Chondrocyte (in vitro differentiated cells): ENCODE results near the gene VOPP1. TPM values are rescaled to one million over a fixed set of nuclear protein-coding genes. Genes with fewer than 3 reads are reported as not detected.

ENCODE experiments used
- DNase-seq: peaks from one replicate; pipeline ENCODE4 v3.0.0; 2021; ENCODE audit warnings: mixed read lengths, low spot score
- H3K27ac Mint-ChIP-seq: one replicate; pipeline ENCODE4 v1.8.0; 2021; ENCODE audit warnings: mild to moderate bottlenecking, moderate library complexity, mixed read lengths; ENCODE audit not compliant: unreplicated experiment
- H3K27me3 Mint-ChIP-seq: 2 replicates; pipeline ENCODE4 v1.8.0; 2021; ENCODE audit warnings: low read depth, mixed read lengths
- H3K36me3 Mint-ChIP-seq: 2 replicates; pipeline ENCODE4 v1.8.0; 2021; ENCODE audit warnings: low read depth, mixed read lengths
- H3K4me1 Mint-ChIP-seq: 2 replicates; pipeline ENCODE4 v1.8.0; 2021; ENCODE audit warnings: low read depth, mild to moderate bottlenecking, mixed read lengths
- H3K4me3 Mint-ChIP-seq: one replicate; pipeline ENCODE4 v1.8.0; 2021; ENCODE audit warnings: mild to moderate bottlenecking, moderate library complexity, mixed read lengths; ENCODE audit not compliant: unreplicated experiment
- H3K9me3 Mint-ChIP-seq: 2 replicates; pipeline ENCODE4 v1.8.0; 2021; ENCODE audit warnings: low read depth, mixed read lengths
- total RNA-seq: library from RNA; stranded (reverse); gene quantifications from 3 replicates; pipeline ENCODE4 v1.2.1, GENCODE V29; 2021
- TF ChIP-seq, protein P1 (sequence below): fragments of 200-600 bp; sonication (generic); IDR thresholded peaks from 2 replicates; pipeline ENCODE4 v1.5.0; 2021; ENCODE audit warnings: antibody characterized with exemption, mild to moderate bottlenecking, moderate library complexity

VOPP1 gene
- total RNA-seq, 1 donor from 2014 or later = 69.2 TPM

DNA sequence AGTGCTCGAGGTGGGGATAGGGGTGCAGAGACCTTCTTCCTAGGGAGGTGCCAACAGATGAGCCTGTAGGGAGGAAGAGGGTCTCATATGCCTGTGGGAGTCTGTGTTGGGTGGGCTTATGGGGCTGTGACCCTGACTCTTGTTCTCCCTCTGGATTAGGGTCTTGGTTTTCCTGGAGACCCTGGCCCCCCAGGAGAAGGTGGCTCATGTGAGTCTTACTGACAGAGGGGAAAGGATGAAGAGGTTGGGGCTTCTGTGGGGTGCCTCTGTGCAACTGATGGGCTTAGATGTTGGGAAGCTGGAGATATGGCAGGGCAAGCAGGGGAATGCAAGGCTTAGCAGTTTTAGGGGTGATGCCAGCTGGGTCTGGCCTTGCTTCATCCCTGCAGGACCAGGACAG is 20.2 kb upstream of the VOPP1 start:
- Mint-ChIP-seq H3K9me3 (no peaks in the 10 kb centered on the region), H3K27me3 (peaks cover 19% of the 10 kb centered on the region), H3K4me1 (no peaks in the 10 kb centered on the region), H3K36me3 (no peaks in the 10 kb centered on the region), H3K4me3 (no peak overlapping the region), H3K27ac (no peak overlapping the region)
- DNase-seq = no peak
- TF ChIP-seq, protein P1, sequence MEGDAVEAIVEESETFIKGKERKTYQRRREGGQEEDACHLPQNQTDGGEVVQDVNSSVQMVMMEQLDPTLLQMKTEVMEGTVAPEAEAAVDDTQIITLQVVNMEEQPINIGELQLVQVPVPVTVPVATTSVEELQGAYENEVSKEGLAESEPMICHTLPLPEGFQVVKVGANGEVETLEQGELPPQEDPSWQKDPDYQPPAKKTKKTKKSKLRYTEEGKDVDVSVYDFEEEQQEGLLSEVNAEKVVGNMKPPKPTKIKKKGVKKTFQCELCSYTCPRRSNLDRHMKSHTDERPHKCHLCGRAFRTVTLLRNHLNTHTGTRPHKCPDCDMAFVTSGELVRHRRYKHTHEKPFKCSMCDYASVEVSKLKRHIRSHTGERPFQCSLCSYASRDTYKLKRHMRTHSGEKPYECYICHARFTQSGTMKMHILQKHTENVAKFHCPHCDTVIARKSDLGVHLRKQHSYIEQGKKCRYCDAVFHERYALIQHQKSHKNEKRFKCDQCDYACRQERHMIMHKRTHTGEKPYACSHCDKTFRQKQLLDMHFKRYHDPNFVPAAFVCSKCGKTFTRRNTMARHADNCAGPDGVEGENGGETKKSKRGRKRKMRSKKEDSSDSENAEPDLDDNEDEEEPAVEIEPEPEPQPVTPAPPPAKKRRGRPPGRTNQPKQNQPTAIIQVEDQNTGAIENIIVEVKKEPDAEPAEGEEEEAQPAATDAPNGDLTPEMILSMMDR = no peak

DNA sequence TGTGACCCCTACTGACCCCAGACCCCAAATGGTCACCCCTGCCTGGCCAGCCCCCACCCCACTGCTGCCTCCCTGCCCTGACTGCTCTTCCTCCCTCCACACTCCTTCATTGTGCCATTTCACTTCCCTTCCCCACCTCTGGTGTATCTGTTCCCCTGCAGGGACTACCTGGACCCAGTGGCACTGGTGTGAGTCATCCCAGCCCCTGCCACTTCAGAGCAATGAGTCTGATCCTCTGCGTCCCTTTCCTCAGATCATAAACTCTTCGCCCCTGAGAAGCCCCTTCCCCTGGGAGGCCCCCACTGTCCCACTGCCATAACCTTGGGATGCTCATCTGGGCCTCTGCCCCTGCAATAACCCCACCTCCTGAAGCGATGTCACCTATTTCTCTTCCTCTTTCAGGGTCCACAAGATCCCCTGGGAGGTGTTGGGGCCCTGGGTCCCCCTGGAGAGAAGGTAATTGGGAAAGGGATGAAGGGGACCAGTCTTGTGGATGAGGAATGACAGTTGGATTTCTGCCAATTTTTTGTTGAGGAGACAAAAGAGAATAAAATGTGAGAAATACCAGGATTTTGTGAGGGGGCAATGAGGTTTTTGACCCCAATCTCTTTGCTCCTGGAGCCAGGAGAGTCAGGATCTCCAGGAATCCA is 19.1 kb upstream of the VOPP1 start:
- Mint-ChIP-seq H3K4me3 (no peak overlapping the region), H3K4me1 (no peaks in the 10 kb centered on the region), H3K36me3 (no peaks in the 10 kb centered on the region), H3K27ac (no peak overlapping the region), H3K27me3 (peaks cover 23% of the 10 kb centered on the region), H3K9me3 (no peaks in the 10 kb centered on the region)
- TF ChIP-seq, protein P1 = no peak
- no peak for DNase-seq

DNA sequence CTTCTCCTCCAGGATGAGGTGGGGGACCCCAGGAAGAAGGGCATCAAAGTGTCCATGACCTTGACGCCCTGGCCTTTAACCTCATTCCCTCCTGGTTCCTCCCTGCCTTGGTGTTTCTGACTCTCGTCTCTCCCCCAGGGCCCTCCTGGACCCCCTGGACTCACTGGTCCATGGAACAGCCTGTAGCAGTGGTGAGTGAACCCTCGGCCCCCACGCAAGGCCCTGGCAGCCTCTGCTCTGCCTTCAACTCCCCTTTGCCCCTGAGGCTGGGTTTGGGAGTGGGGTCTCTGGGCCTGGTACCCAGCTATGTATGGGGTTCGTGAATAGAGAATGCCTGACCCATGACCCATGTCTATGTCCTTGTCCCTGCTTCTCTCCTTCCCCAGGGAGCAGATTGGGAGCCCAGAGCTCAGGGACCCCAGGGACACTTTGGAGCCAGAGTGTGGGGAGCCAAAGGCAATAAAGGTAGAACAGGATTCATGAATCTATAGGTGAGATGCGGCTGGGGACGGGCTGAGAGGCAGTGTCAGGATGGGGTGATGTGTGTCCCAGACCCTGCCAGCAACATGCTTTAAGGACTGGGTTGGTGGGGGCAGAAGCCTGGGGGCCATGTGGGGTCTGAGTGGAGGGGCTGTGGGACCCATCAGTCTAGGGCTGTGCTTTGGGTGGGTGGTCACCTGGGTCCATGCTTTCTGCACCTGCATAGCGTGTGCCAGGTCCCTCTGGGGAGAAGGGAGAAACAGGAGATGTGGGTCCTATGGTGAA is 18.4 kb upstream of the VOPP1 start:
- TF ChIP-seq, protein P1 = no peak
- no peaks in the 10 kb centered on the region for H3K9me3 Mint-ChIP-seq
- no peaks in the 10 kb centered on the region for H3K36me3 Mint-ChIP-seq
- no peak overlapping the region for H3K27ac Mint-ChIP-seq
- peak; percentile 71 for DNase-seq
- no peaks in the 10 kb centered on the region for H3K4me1 Mint-ChIP-seq
- no peak overlapping the region for H3K4me3 Mint-ChIP-seq
- H3K27me3 Mint-ChIP-seq = peaks cover 23% of the 10 kb centered on the region

DNA sequence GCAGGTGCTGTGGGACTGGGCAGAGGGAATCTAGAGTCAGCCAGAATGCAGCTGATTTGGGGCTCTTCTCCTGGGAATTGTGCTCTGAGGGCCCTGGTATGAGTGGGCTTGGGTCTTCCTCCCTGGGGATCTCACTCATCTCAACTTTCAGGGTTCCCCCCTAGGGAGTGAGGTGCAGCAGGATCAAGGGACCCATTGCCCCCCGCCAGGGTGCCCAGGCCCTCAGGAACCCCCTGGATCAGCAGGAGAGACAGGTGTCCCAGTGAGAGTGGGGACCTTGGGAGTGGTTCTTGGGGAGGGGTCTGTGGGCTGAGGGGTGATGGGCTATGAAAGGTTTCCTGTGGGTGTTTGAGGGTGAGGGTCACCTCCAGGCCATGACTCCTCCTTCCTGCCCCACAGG is 17.6 kb upstream of the VOPP1 start:
- Mint-ChIP-seq H3K27ac (no peak overlapping the region), H3K27me3 (peaks cover 23% of the 10 kb centered on the region), H3K9me3 (no peaks in the 10 kb centered on the region), H3K36me3 (no peaks in the 10 kb centered on the region), H3K4me3 (no peak overlapping the region), H3K4me1 (no peaks in the 10 kb centered on the region)
- TF ChIP-seq, protein P1 = no peak
- no peak for DNase-seq

DNA sequence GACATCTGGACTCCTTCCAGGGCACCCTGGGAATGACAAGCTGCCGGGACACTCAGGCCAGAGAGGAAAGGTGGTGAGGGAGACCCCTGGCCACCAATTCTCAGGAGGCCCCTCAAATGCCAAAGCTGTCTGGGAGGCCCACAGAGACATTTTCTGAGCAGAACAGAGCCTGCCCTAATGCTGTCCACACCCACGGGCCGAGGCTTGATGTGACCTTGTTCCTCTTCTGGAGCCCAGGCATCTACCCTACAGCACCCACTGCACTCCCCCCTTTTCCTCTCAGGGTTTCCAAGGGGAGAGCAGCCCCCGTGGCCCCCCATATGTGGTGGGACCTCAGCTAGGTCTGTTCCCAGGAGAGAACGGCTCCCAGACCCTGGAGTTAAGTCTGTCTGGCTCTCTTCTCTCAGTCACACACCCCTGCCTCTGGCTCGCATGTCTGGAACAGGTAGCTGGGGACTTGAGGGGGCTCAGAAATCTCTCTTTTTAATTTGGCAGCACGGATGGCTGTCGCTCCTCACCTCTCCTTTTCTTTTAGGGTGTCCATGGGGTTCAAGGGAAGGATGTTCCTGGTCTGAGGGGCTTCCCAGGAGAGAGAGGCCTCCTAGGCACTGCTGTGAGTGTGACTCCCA is 16.8 kb upstream of the VOPP1 start:
- no peaks in the 10 kb centered on the region for H3K4me1 Mint-ChIP-seq
- H3K27me3 Mint-ChIP-seq = peaks cover 23% of the 10 kb centered on the region
- TF ChIP-seq, protein P1 = no peak
- DNase-seq = no peak
- no peaks in the 10 kb centered on the region for H3K36me3 Mint-ChIP-seq
- H3K9me3 Mint-ChIP-seq = no peaks in the 10 kb centered on the region
- no peak overlapping the region for H3K4me3 Mint-ChIP-seq
- no peak overlapping the region for H3K27ac Mint-ChIP-seq
